Erythroblast (primary cell): ENCODE data around the gene COL4A2.
"Not testable (repeated sequence)": the region's sequence is repeated elsewhere in the genome, so short reads cannot be mapped to it uniquely, and the experiment has no call there.

Experiments used
- GATA1 ChIP-seq: IDR thresholded peaks from 2 replicates; pipeline ENCODE4 v1.6.1; 2011; ENCODE audit warnings: low read depth, mild to moderate bottlenecking, control low read depth, low read length, moderate library complexity
- POLR2A ChIP-seq: IDR thresholded peaks from 2 replicates; pipeline ENCODE4 v1.6.1; 2011; ENCODE audit warnings: mild to moderate bottlenecking, low read length

DNA sequence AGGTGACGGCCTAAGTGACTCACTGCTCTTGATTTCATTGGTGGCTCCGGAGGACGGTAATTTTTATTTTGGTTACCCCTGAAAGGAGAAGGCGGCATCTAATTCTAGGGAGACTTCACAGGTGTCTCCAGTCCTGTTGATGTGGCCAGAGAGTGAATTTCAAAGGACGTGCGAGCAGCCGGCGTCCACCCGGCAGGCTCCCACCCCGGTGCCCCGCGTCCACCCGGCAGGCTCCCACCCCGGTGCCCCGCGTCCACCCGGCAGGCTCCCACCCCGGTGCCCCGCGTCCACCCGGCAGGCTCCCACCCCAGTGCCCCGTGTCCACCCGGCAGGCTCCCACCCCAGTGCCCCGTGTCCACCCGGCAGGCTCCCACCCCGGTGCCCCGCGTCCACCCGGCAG, 6.2 kb downstream of the COL4A2 start:
- not testable (repeated sequence) for TF ChIP-seq POLR2A, GATA1
